ENCODE results near the gene CCNDBP1. TPM values are rescaled to one million over a fixed set of nuclear protein-coding genes. Genes with fewer than 3 reads are reported as not detected.
A peak's percentile ranks its signal among the peaks of the same experiment; 100 is the strongest.

Gene CCNDBP1
- total RNA-seq, 1 experiment from 2014 or later: 34.1 TPM

GRCh38 chr15:43184407-43185124 lies 637 bp upstream of the CCNDBP1 start:
- H2BK15ac ChIP-seq (ENCODE audit: low read depth, low read length): no peak overlapping the region
- H3K79me2 ChIP-seq (ENCODE audit: insufficient read depth, low read length): no peaks in the 10 kb centered on the region
- no peak overlapping the region for H2BK120ac ChIP-seq (ENCODE audit: low read depth, low read length, poor library complexity, severe bottlenecking)
- WGBS (ENCODE audit: extremely low coverage, insufficient read length, low lambda C conversion rate): no CpG with 5 or more reads among the region's 9 CpGs
- no peak overlapping the region for H3K9ac ChIP-seq (ENCODE audit: extremely low read depth, insufficient read length, low read length)
- H3K27ac ChIP-seq (ENCODE audit: insufficient read length, low read depth, low read length): no peak overlapping the region
- H3K27ac Mint-ChIP-seq: peak overlapping the region in 2 of 3 experiments; percentile 81 to 82; a peak in 3 of 7 replicates
- no peak overlapping the region for H3K14ac ChIP-seq (ENCODE audit: insufficient read depth, low read length)
- no peak overlapping the region for H4K5ac ChIP-seq (ENCODE audit: insufficient read length, low read depth, low read length)
- no peaks in the 10 kb centered on the region for H3K27me3 Mint-ChIP-seq (ENCODE audit: low read depth)
- no peak overlapping the region for H3K56ac ChIP-seq (ENCODE audit: insufficient read length, low read depth, low read length)
- H3K4me2 ChIP-seq (ENCODE audit: insufficient read depth, insufficient read length, low read length): peak overlapping the region; percentile 99
- H3K4me1 ChIP-seq (ENCODE audit: insufficient read depth, low read length): no peaks in the 10 kb centered on the region; the same call in 1 of the 2 replicates
- no peak overlapping the region for H3K18ac ChIP-seq (ENCODE audit: insufficient read length, low read depth, low read length)
- no peak overlapping the region for H3K23ac ChIP-seq (ENCODE audit: insufficient read length, low read depth, low read length)
- no peak overlapping the region for H3K4ac ChIP-seq (ENCODE audit: low read depth, low read length)
- H3K4me3 Mint-ChIP-seq: peak overlapping the region; percentile 92 to 96
- no peak overlapping the region for H4K8ac ChIP-seq (replicated peaks; ENCODE audit: insufficient read length, low read depth, low read length)
- H2BK5ac ChIP-seq (ENCODE audit: insufficient read length, low read length): no peak overlapping the region
- no peaks in the 10 kb centered on the region for H3K9me3 Mint-ChIP-seq
- H2AK5ac ChIP-seq (ENCODE audit: insufficient read length, low read length): no peak overlapping the region
- TF ChIP-seq CTCF (conservative IDR thresholded peaks at IDR 0.05): no peak
- H3K79me1 ChIP-seq (ENCODE audit: insufficient read depth, low read depth, low read length, poor library complexity, severe bottlenecking): no peaks in the 10 kb centered on the region
- H3K4me1 Mint-ChIP-seq: peaks cover 7 to 17% of the 10 kb centered on the region in 2 experiments
- DNase-seq: no peak
- H3K23me2 ChIP-seq (ENCODE audit: insufficient read length, low read depth, low read length, poor library complexity, severe bottlenecking): peaks cover 5% of the 10 kb centered on the region
- H3K27me3 ChIP-seq (ENCODE audit: insufficient read depth, low read length): no peaks in the 10 kb centered on the region
- H2BK20ac ChIP-seq (ENCODE audit: low read depth, low read length, poor library complexity, severe bottlenecking): no peak overlapping the region
- H3T11ph ChIP-seq (ENCODE audit: low read length): no peak overlapping the region
- no peak overlapping the region for H2BK12ac ChIP-seq (ENCODE audit: insufficient read length, low read depth, low read length)
- H2AFZ ChIP-seq (ENCODE audit: low read length): no peak overlapping the region
- H3K36me3 Mint-ChIP-seq (ENCODE audit: insufficient read depth in 1 of 3, low read depth in 3 of 3): peaks cover 0 to 5% (median 4%) of the 10 kb centered on the region in 3 experiments; a peak in 4 of 7 replicates
- no peak overlapping the region for H4K91ac ChIP-seq (ENCODE audit: insufficient read length, low read depth, low read length)
- no peaks in the 10 kb centered on the region for H4K20me1 ChIP-seq (ENCODE audit: control insufficient read depth, insufficient read depth, insufficient read length)
- no peaks in the 10 kb centered on the region for H3K9me3 ChIP-seq (ENCODE audit: control insufficient read depth, low read depth, low read length)
